IMR-90 (cell line): ENCODE results near the gene PMP22. TPM values are rescaled to one million over a fixed set of nuclear protein-coding genes. Genes with fewer than 3 reads are reported as not detected.

Experiments
- ATAC-seq: fragments of 200-7000 bp; cut with Tn5 transposase; 2 replicates; pipeline ENCODE4 v1.9.1; 2020; ENCODE audit warnings: low read depth, mild to moderate bottlenecking, moderate library complexity
- BruUV-seq: library from RNA; stranded (reverse); fragments of 400-500 nt; replicated peaks from 2 replicates; lab custom pipeline; 2021; lab: Mats Ljungman, UMichigan
- CTCF ChIA-PET: fragments of 300-600 bp; formaldehyde crosslinking; extraction: SDS; loops from one replicate; lab custom pipeline; 2021; ENCODE audit warnings: antibody characterized with exemption; lab: Yijun Ruan, JAX
- POLR2A ChIA-PET: fragments of 300-600 bp; sonication (Branson Sonifier 250); formaldehyde crosslinking; loops from one replicate; lab custom pipeline; 2022; ENCODE audit warnings: antibody characterized with exemption; ENCODE audit not compliant: unreplicated experiment; lab: Charles Lee
- DNase-seq: peaks from one replicate; pipeline ENCODE4 v3.0.0; 2013
- H2AFZ ChIP-seq: replicated peaks from 2 replicates; pipeline ENCODE3; 2013; ENCODE audit warnings: low read length, mild to moderate bottlenecking; ENCODE audit not compliant: poor library complexity
- H2AK5ac ChIP-seq: 2 replicates; pipeline ENCODE4 v1.6.1; 2013; ENCODE audit warnings: low read depth, low read length, inconsistent platforms
- H2AK9ac ChIP-seq: replicated peaks from 2 replicates; pipeline ENCODE3; 2013; ENCODE audit warnings: mild to moderate bottlenecking, low read depth, low read length, moderate library complexity; ENCODE audit not compliant: poor library complexity
- H2BK120ac ChIP-seq: 2 replicates; pipeline ENCODE4 v1.6.1; 2013; ENCODE audit warnings: low read depth, low read length, inconsistent platforms
- H2BK15ac ChIP-seq: 3 replicates; pipeline ENCODE4 v1.6.1; 2013; ENCODE audit warnings: low read depth, low read length, inconsistent platforms
- H2BK20ac ChIP-seq: 2 replicates; pipeline ENCODE4 v1.6.1; 2013; ENCODE audit warnings: low read depth, mild to moderate bottlenecking, inconsistent platforms, low read length, moderate library complexity
- H2BK5ac ChIP-seq: 2 replicates; pipeline ENCODE4 v1.6.1; 2013; ENCODE audit warnings: mild to moderate bottlenecking, low read depth, low read length, inconsistent platforms; ENCODE audit not compliant: poor library complexity, severe bottlenecking
- H3K14ac ChIP-seq: replicated peaks from 2 replicates; pipeline ENCODE4 v1.6.1; 2013; ENCODE audit warnings: low read depth, low read length, inconsistent platforms
- H3K18ac ChIP-seq: 2 replicates; pipeline ENCODE4 v1.6.1; 2013; ENCODE audit warnings: low read depth, low read length, control low read depth
- H3K23ac ChIP-seq: 2 replicates; pipeline ENCODE4 v1.6.1; 2013; ENCODE audit warnings: low read depth, low read length, inconsistent platforms
- H3K27ac ChIP-seq: 2 replicates; pipeline ENCODE4 v1.5.1; 2013; ENCODE audit warnings: mild to moderate bottlenecking, control low read depth, low read length; ENCODE audit not compliant: insufficient read depth
- H3K27me3 ChIP-seq: 2 replicates; pipeline ENCODE4 v1.6.1; 2013; ENCODE audit warnings: low read length; ENCODE audit not compliant: control insufficient read depth, insufficient read depth
- H3K36me3 ChIP-seq: 2 replicates; pipeline ENCODE4 v1.6.1; 2013; ENCODE audit warnings: low read length, mixed read lengths; ENCODE audit not compliant: control insufficient read depth, insufficient read depth
- H3K4ac ChIP-seq: 2 replicates; pipeline ENCODE4 v1.6.1; 2013; ENCODE audit warnings: low read depth, low read length, inconsistent platforms
- H3K4me1 ChIP-seq: 2 replicates; pipeline ENCODE4 v1.6.1; 2013; ENCODE audit warnings: low read length, mixed read lengths; ENCODE audit not compliant: control insufficient read depth, insufficient read depth
- H3K4me2 ChIP-seq: 2 replicates; pipeline ENCODE4 v1.6.1; 2013; ENCODE audit warnings: low read depth, mild to moderate bottlenecking, control low read depth, low read length, moderate library complexity
- H3K4me3 ChIP-seq: 2 replicates; pipeline ENCODE4 v1.5.1; 2013; ENCODE audit warnings: low read depth, mild to moderate bottlenecking, control low read depth, low read length, moderate library complexity; ENCODE audit not compliant: insufficient read depth
- H3K56ac ChIP-seq: 2 replicates; pipeline ENCODE4 v1.6.1; 2013; ENCODE audit warnings: low read length, inconsistent platforms; ENCODE audit not compliant: insufficient read depth; ENCODE audit errors: extremely low read depth
- H3K79me1 ChIP-seq, 2 experiments: 2 replicates each; pipeline ENCODE4 v1.6.1; 2013; ENCODE audit warnings: low read length in 2 of 2, inconsistent platforms in 1 of 2, low read depth in 1 of 2
- H3K9ac ChIP-seq: 2 replicates; pipeline ENCODE4 v1.6.1; 2013; ENCODE audit warnings: low read depth, low read length, control low read depth
- H3K9me1 ChIP-seq: 2 replicates; pipeline ENCODE4 v1.6.1; 2013; ENCODE audit warnings: low read length, inconsistent platforms; ENCODE audit not compliant: insufficient read depth
- H3K9me3 ChIP-seq: 2 replicates; pipeline ENCODE4 v1.6.1; 2013; ENCODE audit warnings: low read length; ENCODE audit not compliant: control insufficient read depth, insufficient read depth
- H4K20me1 ChIP-seq: 2 replicates; pipeline ENCODE4 v1.6.1; 2013; ENCODE audit warnings: low read length, inconsistent platforms; ENCODE audit not compliant: insufficient read depth
- H4K5ac ChIP-seq: 2 replicates; pipeline ENCODE4 v1.6.1; 2013; ENCODE audit warnings: mild to moderate bottlenecking, low read depth, low read length, control low read depth
- H4K8ac ChIP-seq, 2 experiments: 2 replicates each; pipeline ENCODE4 v1.6.1; 2013; ENCODE audit warnings: low read depth in 2 of 2, low read length in 2 of 2, control low read depth in 1 of 2, inconsistent platforms in 1 of 2
- H4K91ac ChIP-seq: 2 replicates; pipeline ENCODE4 v1.6.1; 2013; ENCODE audit warnings: low read depth, low read length, inconsistent platforms; ENCODE audit not compliant: insufficient read depth
- CEBPB ChIP-seq: IDR thresholded peaks from 2 replicates; pipeline ENCODE4 v1.6.1; 2012; ENCODE audit warnings: low read depth, low read length, improper control_type of control experiment
- CHD1 ChIP-seq: IDR thresholded peaks from 2 replicates; pipeline ENCODE4 v1.6.1; 2012; ENCODE audit warnings: low read depth, low read length, improper control_type of control experiment
- CTCF ChIP-seq: conservative IDR thresholded peaks from 2 replicates; pipeline ENCODE4 v1.5.1; 2012; ENCODE audit warnings: mild to moderate bottlenecking, low read depth, low read length, improper control_type of control experiment
- ELK1 ChIP-seq: fragments of 150-350 bp; IDR thresholded peaks from 2 replicates; pipeline ENCODE4 v1.6.1; 2016; ENCODE audit warnings: low read depth, mild to moderate bottlenecking, low read length, moderate library complexity, borderline replicate concordance
- FOS ChIP-seq: fragments of 150-350 bp; IDR thresholded peaks from 2 replicates; pipeline ENCODE4 v1.6.1; 2016; ENCODE audit warnings: low read depth, low read length
- MXI1 ChIP-seq: IDR thresholded peaks from 2 replicates; pipeline ENCODE4 v1.6.1; 2012; ENCODE audit warnings: low read depth, mild to moderate bottlenecking, low read length, moderate library complexity, borderline replicate concordance
- NFE2L2 ChIP-seq: fragments of 150-350 bp; IDR thresholded peaks from 2 replicates; pipeline ENCODE4 v1.6.1; 2016; ENCODE audit warnings: low read depth, mild to moderate bottlenecking, low read length
- POLR2A ChIP-seq: IDR thresholded peaks from 2 replicates; pipeline ENCODE4 v1.6.1; 2012; ENCODE audit warnings: mild to moderate bottlenecking, low read depth, low read length
- RAD21 ChIP-seq: IDR thresholded peaks from 2 replicates; pipeline ENCODE4 v1.6.1; 2012; ENCODE audit warnings: low read length, improper control_type of control experiment
- RCOR1 ChIP-seq: IDR thresholded peaks from 2 replicates; pipeline ENCODE4 v1.6.1; 2012; ENCODE audit warnings: mild to moderate bottlenecking, low read length, improper control_type of control experiment; ENCODE audit not compliant: insufficient replicate concordance
- RFX5 ChIP-seq: IDR thresholded peaks from 2 replicates; pipeline ENCODE4 v1.8.0; 2012; ENCODE audit warnings: low read depth, mild to moderate bottlenecking, low read length, moderate library complexity
- SMC3 ChIP-seq: fragments of 150-350 bp; IDR thresholded peaks from 2 replicates; pipeline ENCODE4 v1.6.1; 2016; ENCODE audit warnings: low read depth, mild to moderate bottlenecking, antibody characterized with exemption, low read length, moderate library complexity
- USF2 ChIP-seq: fragments of 150-350 bp; IDR thresholded peaks from 2 replicates; pipeline ENCODE4 v1.6.1; 2017; ENCODE audit warnings: mild to moderate bottlenecking, antibody characterized with exemption, low read length, low read depth
- WGBS, 2 experiments: methylation state at CpG; one replicate each; pipeline versions ENCODE4 v1.1.5 to v1.1.7; 2013; ENCODE audit warnings: missing lambda C conversion rate in 2 of 2; ENCODE audit not compliant: insufficient read length in 1 of 2; ENCODE audit errors: extremely low coverage in 2 of 2; 5-methylcytosine and 5-hydroxymethylcytosine counted together
- dilution Hi-C: fragments of 300-500 bp; cut with HindIII; formaldehyde crosslinking; loops from one replicate; pipeline ENCODE4 v1.14.3; 2018; ENCODE audit warnings: low sequenced_read_pairs; ENCODE audit not compliant: unreplicated experiment
- in situ Hi-C: fragments of 300-500 bp; cut with MboI; formaldehyde crosslinking; loops from 3 replicates; pipeline ENCODE4 v1.14.3; 2019; ENCODE audit warnings: low sequenced_read_pairs, inconsistent platforms, mixed read lengths
- intact Hi-C: fragments of 100-400 bp; cut with micrococcal nuclease; formaldehyde crosslinking; loops from 2 replicates; pipeline ENCODE4 v1.10.0; 2022
- polyA plus RNA-seq, 3 experiments: library from polyadenylated mRNA; depleted of rRNA; stranded (reverse); fragments of >200 nt; gene quantifications; 2 replicates each; pipeline ENCODE4 v1.2.3, GENCODE V29; 2012; ENCODE audit warnings: low replicate concordance in 1 of 3
- total RNA-seq: library from RNA; depleted of rRNA; stranded (reverse); fragments of >200 nt; gene quantifications from 2 replicates; pipeline ENCODE4 v1.2.3, GENCODE V29; 2012

PMP22 gene
- total and polyA plus RNA-seq, 2 of the 4 experiments (the other 2 are of a cell fraction) = 33.5 to 72.8 TPM

GRCh38 chr17:15261802-15262290 is 3.3 kb downstream of the PMP22 start:
- no peak for DNase-seq
- Histone ChIP-seq H2BK15ac (peak overlapping the region; percentile 71; the same call in 2 of the 3 replicates), H4K20me1 (peaks cover 29% of the 10 kb centered on the region; the same call in 1 of the 2 replicates), H3K4me2 (peak overlapping the region; percentile 78), H3K36me3 (peaks cover 24% of the 10 kb centered on the region), H4K5ac (peak overlapping the region; percentile 62; the same call in 1 of the 2 replicates), H2AK5ac (peak overlapping the region; percentile 46), H3K4me1 (peaks cover 10% of the 10 kb centered on the region), H2AFZ (peak overlapping the region; percentile 95), H4K8ac (peak overlapping the region; percentile 78 to 86), H3K27me3 (peaks cover 22% of the 10 kb centered on the region), H3K9ac (peak overlapping the region; percentile 98), H3K56ac (peak overlapping the region; percentile 82; the same call in 1 of the 2 replicates), H3K79me1 (peaks cover 19 to 41% of the 10 kb centered on the region in 2 experiments), H4K91ac (peak overlapping the region; percentile 95), H3K4ac (peak overlapping the region; percentile 95), H3K23ac (peak overlapping the region; percentile 95), H3K9me3 (no peaks in the 10 kb centered on the region), H3K4me3 (peak overlapping the region; percentile 76), H3K14ac (peak overlapping the region; percentile 94), H2BK5ac (peak overlapping the region; percentile 42), H3K9me1 (peaks cover 12% of the 10 kb centered on the region; the same call in 1 of the 2 replicates), H3K18ac (peak overlapping the region; percentile 79; the same call in 1 of the 2 replicates), H2BK120ac (peak overlapping the region; percentile 93), H3K27ac (peak overlapping the region; percentile 88), H2AK9ac (peak overlapping the region; percentile 95), H2BK20ac (peak overlapping the region; percentile 38; the same call in 1 of the 2 replicates)
- intact Hi-C loops = loop anchor here (1.0 to 10.0 kb wide), 6 partner anchors 45 to 737 kb away; partner anchors contain the start of genes TEKT3, TTC19 and ZSWIM7
- BruUV-seq = no TSS peak
- CTCF ChIA-PET = interaction anchor here (0.6 to 2.5 kb wide), 7 partner anchors 26 to 241 kb away, joined by 3 to 17 read pairs (median 4); no protein-coding TSS in a partner anchor
- in situ Hi-C loops = loop anchor here (10.0 to 25.0 kb wide), 3 partner anchors 173 to 700 kb away; no protein-coding TSS in a partner anchor
- 2% methylated on average over 8 of the region's 9 CpGs; no CpG with 5 or more reads in 1 of the 2 experiments for WGBS, 2 experiments
- peak; percentile 3 for ATAC-seq
- POLR2A ChIA-PET = interaction anchor here (0.6 to 1.6 kb wide), 3 partner anchors 116 to 195 kb away, joined by 3 to 4 read pairs (median 3); no protein-coding TSS in a partner anchor
- TF ChIP-seq RCOR1 (no peak), FOS (no peak), POLR2A (no peak), USF2 (no peak), NFE2L2 (no peak), CHD1 (no peak), RAD21 (no peak), CEBPB (no peak), RFX5 (no peak), ELK1 (no peak), CTCF (no peak), MXI1 (no peak), SMC3 (no peak)
- dilution Hi-C loops = no loop called here
